Activated CD4-positive, alpha-beta T cell treated with anti-CD3 and anti-CD28 coated beads, Interleukin-10, Interleukin-2, amounts not matched to agents 100 ng/mL and 50 ng/mL, durations not matched to agents 16 hours and 8 hours (primary cell): ENCODE data around the gene GRIA1.
"Not testable (repeated sequence)": the region's sequence is repeated elsewhere in the genome, so short reads cannot be mapped to it uniquely, and the experiment has no call there.

Source experiments
- DNase-seq: peaks from one replicate; pipeline ENCODE4 v3.0.0-alpha.2; 2020

Gene GRIA1

GRCh38 chr5:153670101-153670500 lies 179.6 kb downstream of the GRIA1 start:
- DNase-seq, result no peak

DNA sequence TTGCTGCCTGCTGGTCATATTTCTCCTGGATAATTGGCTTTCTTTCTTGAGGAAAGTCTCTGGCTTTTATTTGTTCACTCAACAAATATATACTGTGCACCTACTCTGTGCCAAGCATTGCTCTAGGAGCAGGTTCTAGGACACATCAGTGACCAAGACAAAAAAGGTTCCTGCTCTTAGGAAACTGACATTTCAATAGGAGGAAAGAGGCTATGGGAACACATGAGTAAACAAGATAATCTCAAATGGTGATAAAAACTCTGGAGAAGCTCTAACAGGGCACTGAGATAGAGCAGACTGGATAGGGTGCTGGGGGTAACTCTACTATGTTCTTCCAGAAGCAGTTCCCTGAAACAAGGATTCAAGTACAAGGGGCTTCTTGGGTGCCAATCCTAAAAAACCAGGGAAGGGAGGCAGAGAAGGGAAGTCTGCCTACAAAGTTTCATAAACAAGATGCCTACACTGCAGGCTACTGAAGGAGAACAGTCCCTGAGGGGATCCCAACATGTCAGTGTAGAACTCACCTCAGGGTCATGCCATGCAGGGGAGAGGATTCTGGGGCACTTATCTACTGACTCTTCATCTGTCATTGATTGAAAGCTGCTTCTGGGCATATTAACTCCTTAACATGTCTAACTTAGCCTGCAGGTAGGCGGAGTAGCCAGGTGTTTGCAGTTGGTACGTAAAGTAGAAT lies 181.3 kb downstream of the GRIA1 start:
- DNase-seq, result no peak

GRCh38 chr5:153672347-153673090 lies 182.0 kb downstream of the GRIA1 start:
- DNase-seq, result no peak

DNA sequence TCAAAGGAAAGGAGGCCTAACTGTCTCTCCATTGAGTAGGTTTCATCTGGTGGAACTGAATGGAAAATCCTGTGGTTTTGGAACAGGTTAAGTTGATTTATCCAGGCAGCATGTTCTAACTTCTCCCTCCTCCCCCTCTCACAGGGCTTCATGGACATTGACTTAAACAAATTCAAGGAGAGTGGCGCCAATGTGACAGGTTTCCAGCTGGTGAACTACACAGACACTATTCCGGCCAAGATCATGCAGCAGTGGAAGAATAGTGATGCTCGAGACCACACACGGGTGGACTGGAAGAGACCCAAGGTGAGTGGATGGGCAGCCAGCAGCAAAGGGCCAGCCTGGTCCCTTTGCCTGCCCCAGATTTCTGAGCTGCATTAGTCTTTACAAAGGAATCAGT lies 183.9 kb downstream of the GRIA1 start:
- DNase-seq, result no peak

- no peak for DNase-seq
Observed at GRCh38 chr5:153676406-153676805, 185.9 kb downstream of the GRIA1 start.

- DNase-seq, result no peak
Observed at GRCh38 chr5:153676821-153677220, 186.4 kb downstream of the GRIA1 start.

DNA sequence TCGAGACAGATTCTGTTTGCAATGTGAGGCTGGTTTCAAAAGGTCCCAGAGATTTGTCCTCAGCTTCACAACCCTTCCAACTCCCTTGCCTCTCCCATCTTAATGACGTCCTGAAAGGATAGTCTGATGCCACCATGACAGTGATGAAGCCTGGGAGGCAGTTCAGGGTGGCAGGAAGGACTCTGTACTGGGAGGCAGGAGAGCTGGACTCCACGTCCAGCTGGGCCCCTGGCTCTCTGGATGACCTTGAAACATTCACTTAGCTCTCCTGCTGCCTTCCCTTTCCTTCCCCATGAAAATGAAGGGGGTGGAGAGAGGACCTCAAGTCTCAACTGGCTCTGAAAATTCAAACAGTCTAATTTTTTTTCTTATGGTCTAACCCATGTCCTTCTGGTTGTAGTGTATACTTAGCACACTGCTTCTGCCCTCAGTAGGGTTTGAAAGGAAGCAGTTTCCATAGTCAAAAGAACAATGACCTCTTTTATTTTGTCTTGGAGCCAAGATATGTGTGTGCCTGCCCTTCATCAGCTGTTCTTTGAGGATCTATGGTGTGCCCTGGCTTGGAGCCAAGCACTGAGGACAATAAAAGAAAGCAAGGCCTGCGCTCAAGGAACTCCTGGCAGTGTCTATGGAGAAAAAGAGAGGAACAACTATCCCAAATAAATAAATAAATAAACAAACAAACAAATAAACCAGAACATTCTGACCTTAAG lies 188.3 kb downstream of the GRIA1 start:
- DNase-seq, result no peak

DNA sequence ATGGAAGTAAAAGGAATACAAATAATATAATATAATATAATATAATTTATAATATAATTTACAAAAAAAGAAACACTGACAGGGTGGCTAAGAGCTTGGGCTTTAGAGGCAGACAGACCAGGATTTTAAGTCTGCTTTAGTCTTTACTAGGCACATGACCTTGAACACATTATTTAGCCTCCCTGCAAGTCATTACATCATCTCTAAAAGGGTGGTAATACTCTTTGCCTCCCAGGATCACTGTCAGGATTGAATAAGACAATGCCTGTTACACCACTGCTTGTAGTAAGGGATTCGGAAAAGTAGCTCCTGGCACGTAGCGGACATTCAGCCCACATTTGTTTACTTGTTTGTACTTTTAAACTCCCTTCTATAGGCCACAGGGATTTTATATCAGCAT lies 199.8 kb downstream of the GRIA1 start:
- DNase-seq, result no peak

DNA sequence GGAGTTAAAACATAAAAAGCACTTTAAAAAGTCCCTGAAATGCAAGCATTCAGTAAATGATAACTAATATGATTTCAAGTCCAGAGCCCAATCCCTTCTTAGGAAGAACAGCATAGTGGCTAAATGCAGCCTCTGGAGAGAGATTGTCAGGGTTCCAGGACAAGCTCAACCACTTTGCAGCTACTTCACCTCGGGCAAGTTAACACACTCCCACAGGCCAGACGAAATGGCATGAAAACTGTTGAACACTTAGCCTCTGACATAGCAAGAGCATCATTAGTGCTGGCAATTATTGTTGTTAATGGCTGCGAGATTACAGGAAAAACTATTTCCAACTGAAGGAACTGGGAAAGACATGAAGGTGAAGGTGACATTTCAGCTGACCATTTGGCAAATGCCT lies 205.8 kb downstream of the GRIA1 start:
- DNase-seq, result no peak

- no peak for DNase-seq
Observed at GRCh38 chr5:153699035-153699434, 208.6 kb downstream of the GRIA1 start.

DNA sequence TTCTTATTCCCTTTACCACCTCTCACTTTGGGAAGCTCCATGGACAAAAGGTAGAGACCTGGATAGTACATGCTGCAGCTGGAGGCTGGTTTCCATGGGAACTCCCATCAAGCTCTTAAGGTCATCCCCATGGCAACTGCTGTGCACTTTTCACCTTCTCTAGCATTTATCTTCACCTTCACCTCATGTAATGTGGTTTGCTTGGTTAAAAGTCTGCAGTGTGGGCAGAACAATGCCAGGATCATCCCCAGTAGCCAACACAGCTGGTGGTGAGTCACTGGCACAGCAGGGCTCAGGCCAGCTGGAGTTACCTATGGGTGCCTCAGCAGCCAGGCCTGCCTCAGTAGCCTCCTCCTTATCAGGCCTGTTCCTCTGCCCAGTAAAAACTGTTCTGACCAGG lies 210.5 kb downstream of the GRIA1 start:
- DNase-seq, result no peak

DNA sequence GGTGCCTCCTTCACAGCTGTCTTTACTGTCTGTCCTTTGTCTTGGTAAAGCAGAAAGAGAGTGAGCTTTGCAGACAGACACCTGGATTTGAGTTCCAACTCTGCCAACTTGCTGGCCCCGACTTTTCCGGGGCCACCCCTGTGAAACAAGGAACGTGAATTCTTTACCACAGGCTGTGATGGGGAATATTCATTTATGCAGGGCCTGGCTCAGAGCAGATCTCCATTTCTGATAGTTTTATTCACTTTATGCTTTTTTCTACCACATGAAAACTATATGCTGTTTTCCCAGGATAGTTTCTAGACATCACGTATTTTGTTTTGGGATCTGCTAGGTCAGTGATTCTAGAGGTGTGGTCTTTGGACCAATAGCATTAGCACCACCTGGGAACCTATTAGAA lies 211.8 kb downstream of the GRIA1 start:
- no peak for DNase-seq

DNA sequence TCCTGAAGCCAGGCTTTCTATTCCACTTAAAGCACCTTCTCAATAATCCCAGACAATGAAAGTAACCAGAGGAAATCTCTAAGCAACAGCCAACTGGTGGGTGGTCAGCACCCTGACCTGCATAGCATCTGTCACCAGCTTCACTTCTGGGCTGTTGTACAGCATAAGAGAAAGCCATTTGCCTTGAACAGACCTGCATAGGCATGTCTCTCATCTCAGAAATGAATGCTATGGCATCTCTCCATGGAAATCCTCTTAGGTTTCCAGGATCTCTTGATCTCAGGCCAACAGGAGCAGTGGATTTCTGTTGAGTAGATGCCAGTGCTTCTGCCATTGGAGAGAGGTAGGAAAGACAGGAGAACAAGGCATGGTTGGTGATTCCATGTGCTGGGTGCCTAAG lies 213.6 kb downstream of the GRIA1 start:
- no peak for DNase-seq

GRCh38 chr5:153707626-153708025 lies 217.2 kb downstream of the GRIA1 start:
- no peak for DNase-seq

DNA sequence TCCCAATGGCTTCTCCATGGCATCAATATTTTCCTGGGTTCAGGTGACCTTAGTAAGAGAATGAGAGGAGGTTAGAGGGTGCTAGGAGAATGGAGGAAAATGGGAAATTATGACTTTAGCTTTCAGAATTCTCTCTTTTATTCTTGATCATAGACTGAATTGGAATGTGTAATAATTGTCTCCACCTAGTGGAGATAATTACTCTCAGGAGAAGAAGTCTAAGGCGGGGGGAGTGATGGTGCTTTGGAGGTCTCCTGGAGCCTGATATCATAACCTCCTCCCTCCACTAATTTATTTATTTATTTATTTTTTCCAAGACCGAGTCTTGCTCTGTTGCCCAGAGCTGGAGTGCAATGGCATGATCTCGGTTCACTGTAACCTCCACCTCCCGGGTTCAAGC lies 221.3 kb downstream of the GRIA1 start:
- no peak for DNase-seq

DNA sequence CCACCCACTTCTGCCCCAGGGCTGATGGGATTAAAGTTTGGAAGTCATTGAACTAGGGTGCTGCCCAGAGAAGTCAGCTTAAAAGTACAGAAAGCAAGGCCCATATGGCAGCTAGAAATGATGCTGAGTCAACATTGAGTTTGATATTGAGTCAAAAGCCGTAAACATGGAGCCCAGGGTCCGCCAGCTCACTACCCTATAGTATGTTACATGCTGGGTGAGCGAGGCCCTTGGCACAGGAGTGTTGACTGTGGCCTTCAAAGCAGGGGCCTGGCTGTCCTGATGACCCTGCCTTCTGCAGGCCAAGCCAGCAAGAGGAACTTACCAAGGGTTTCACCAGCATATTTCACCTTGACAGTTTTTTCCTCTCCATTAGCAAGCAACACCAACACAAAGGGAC lies 222.5 kb downstream of the GRIA1 start:
- DNase-seq, result no peak

DNA sequence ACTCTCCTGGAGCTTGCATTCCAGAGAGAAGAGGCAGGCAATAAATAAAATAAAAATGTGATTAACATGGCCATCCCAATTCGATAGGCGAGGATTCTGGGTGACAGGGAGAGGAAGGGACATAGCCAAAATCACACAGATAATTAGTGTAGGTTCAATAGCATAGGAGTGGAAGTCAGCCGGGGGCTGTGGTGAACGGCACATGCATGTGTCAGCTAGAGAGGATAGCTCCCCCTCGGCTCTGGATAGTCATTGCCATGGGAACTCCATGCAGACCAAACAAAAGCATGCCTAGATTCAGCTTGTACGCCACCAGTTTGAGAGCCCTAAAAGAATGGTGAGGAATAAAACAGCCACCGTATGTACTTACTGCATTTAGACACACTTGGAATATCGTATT lies 223.5 kb downstream of the GRIA1 start:
- DNase-seq, result no peak

GRCh38 chr5:153714798-153715197 lies 224.3 kb downstream of the GRIA1 start:
- DNase-seq, result no peak

- DNase-seq, result no peak
Observed at GRCh38 chr5:153717287-153717686, 226.8 kb downstream of the GRIA1 start.

GRCh38 chr5:153718713-153719112 lies 228.2 kb downstream of the GRIA1 start:
- DNase-seq, result no peak

- DNase-seq, result no peak
Observed at GRCh38 chr5:153719324-153719723, 228.9 kb downstream of the GRIA1 start.

GRCh38 chr5:153723022-153723610 lies 232.6 kb downstream of the GRIA1 start:
- not testable (repeated sequence) for DNase-seq

DNA sequence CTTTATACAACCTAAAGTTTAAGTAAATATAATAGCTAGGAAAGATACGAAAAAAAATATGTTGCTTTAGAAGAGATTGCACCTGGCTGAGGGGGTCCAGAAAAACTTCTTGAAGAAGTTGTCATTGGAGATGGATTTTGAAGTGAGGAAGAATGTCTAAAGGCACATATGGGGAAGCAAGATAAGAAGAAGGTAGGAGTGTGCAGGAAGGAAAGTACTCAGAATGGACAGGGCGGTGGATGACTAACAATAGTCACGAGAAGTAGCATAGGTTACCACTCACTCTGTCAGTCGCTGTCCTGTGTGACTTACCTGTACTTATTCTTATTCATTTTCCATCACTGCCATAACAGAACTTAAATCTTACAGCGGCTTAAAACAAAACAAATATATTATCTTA lies 251.6 kb downstream of the GRIA1 start:
- DNase-seq, result no peak

DNA sequence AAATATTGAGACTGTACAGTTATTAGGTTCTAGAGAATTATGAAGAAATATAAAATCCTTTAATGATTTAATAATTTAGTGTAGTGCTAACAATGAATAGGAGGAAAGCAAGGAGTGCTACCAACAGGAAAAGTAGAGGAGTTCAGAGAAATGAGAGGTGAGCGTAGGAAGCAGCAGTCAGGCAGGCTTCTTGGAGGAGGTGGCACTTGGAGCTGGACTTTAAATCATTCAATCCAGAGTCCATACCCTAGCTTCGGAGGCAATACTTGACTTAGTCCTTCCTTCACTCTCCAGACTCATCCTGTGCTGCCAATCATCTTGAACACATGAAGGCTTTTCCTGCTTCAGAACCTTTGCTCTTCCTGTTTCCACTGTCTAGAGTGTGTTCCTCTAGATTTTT lies 254.3 kb downstream of the GRIA1 start:
- DNase-seq, result no peak
